ENCODE data around the gene MTCP1.

MTCP1 gene, protein sequence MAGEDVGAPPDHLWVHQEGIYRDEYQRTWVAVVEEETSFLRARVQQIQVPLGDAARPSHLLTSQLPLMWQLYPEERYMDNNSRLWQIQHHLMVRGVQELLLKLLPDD

GRCh38 chrX:155070975-155071693, at the start of gene MTCP1, which contains the start of the genes BRCC3 and CMC4:
TSS of gene MTCP1 (minus strand) at chrX:155071136. CDS start at chrX:155066010, 5,126 bp downstream.
TSS of gene BRCC3 (plus strand) at chrX:155071508. CDS start at chrX:155071528, 20 bp downstream.
TSS of gene CMC4 (minus strand) at chrX:155071136. CDS start at chrX:155064023, 7,113 bp downstream.
- peak; percentile 85 for DNase-seq

GRCh38 chrX:155115174-155115819, 44.4 kb upstream of the MTCP1 start:
- DNase-seq: no peak

DNA sequence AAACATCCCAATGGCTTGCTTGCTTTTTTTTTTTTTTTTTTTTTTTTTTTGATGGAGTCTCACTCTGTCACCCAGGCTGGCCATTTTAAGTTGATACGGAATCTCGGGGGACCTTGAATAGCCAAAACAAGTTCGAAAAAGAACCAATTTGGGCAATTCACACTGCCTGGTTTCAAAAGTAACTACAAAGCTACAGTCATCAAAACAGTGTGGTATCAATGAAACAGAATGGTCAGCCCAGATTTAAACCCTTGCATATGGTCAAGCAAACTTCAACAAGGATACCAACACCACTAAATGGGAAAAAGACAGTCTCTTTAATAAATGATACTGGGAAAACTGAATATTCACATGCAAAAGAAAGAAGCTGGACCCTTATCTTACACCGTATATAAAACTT, 42.2 kb upstream of the MTCP1 start:
- DNase-seq: no peak

DNA sequence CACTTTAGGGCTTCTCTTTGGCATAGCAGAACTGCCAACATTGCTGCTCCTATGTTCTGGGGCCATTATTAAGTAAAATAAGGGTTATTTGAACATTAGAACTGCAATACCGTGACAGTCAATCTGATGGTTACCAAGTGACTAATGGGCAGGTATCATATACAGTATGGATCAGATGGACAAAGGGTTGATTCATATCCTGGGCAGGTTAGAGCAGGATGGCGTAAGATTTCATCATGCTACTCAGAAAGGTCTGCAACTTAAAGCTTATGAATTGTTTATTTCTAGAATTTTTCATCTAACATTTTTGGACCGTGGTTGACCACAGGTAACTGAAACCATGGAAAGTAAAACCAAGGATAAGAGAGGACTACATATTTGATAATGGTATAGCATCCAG, 41.2 kb upstream of the MTCP1 start:
- DNase-seq: no peak

DNA sequence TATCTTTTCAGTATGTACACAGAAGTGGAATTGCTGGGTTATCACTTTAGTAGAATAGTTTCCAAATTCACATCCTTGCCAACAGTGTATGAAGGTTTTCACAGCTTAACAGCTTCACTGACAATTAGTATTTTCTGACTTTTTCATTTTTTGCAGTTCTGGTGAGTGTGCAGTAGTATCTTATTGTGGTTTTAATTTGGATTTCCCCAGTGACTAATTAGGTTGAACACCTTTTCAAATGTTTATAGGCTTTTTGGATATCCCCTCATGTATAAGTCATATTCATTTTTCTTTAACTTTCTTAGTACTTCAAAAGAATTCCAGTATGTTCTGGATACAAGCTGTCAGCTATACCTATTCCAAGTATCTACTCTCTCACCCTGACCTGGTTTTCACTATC, 37.5 kb upstream of the MTCP1 start:
- DNase-seq: no peak

DNA sequence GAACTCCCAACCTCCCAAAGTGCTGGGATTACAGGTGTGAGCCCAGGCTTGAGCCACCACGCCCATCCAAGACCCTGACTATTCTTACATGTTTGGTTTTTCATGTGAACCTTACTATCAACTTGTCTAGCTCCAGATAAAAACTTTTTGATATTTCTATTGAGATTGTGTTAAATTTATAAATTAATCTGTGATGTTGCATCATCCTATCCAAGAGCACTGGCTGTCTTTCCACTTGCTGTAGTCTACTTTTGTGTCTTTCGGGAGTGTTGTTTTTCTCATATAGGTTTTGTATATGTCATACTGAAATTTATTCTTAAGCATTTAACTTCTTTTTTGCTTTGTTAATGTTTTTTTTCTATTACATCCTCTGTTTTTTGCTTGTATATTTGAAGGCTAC, 35.0 kb upstream of the MTCP1 start:
- DNase-seq: no peak

DNA sequence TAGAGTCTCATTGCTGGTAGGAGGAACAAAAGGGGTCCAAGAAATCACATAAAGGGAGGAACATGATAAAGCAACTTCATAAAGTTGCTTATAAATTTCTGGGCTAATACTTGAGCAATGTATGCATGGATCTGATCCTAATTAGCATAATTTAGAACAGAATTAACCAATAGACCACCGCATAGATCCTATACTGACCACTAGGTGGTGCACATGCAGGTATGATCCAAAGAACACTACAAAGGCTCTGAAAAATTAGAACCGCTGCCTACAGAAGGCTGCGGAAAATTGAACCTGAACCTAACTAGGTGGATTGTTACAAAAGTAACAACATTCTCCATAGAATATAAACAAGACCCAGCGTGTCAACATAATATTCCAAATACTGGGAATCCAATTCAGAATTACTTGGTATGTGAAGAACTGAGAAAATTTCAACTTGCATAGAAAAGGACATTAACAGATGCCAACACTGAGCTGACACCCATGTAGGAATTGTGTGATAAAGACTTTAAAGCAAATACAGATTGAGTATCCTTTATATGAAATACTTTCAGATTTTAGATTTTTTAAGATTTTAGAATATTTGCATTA, 23.6 kb upstream of the MTCP1 start:
- peak; percentile 23 for DNase-seq

GRCh38 chrX:155086961-155087735, 16.2 kb upstream of the MTCP1 start:
- no peak for DNase-seq

- DNase-seq: no peak
Observed at GRCh38 chrX:155086202-155086840, 15.4 kb upstream of the MTCP1 start.

- DNase-seq: no peak
Observed at GRCh38 chrX:155071694-155072280, 851 bp upstream of the MTCP1 start.

- no peak for DNase-seq
Observed at GRCh38 chrX:155070663-155070974, 317 bp downstream of the MTCP1 start.

GRCh38 chrX:155070038-155070437, 898 bp downstream of the MTCP1 start:
- no peak for DNase-seq

DNA sequence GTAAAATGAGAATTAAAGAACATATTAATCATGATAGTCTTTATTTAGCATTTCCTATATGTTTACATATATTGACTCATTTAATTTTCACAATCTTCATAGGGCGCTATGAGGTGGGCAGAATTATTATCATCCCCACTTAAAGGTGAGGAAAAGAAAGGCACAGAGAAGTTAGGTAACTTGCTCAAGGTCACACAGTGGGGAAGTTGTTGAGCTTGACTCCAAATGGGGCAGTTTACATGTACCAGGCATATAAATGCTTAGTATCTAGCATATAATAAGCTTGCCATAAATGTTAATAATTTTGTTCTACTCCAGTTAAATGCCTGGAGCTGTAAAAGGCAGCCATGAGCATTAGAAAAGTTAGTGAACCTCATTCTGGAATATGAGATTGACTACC, 1.5 kb downstream of the MTCP1 start:
- DNase-seq: no peak

DNA sequence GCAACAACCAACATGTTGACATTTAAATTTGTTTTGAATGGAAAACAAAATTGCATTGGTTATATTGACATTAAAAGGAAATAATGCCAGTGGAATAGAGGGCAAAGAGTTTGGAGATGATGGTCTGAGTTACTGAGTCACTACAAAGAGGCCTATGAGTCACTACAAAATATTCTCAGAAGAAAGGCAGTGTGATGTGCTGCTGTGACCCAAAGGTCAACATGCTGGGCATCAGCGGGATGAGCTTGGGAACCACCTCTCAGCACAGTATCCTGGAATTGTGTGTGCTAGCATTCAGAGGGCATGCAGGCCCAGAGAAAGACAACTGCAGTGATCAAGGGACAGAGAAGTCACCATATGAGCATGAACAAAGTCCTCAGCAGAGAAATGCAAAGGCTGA, 2.8 kb downstream of the MTCP1 start:
- DNase-seq: no peak

- DNase-seq: no peak
Observed at GRCh38 chrX:155065035-155065734, 5.8 kb downstream of the MTCP1 start.

DNA sequence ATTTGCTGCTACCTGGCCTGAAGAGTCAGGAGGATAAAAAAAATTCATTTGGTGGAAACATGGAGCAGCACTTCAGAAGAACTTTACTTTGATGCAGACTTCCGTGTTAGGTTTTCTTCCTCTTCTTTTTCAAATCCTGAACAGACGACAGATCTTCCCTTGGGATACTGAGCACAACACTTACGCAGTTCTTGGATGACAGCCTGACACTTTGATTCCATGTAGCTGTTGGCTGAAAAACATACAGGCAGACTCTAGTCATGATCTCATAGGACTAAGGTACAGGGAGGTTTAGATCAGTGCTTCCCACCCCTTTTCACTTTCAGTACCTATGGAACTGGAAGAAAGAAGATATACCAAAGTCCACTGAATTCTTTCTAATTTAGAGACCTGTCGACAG, 9.2 kb downstream of the MTCP1 start:
- DNase-seq: no peak

DNA sequence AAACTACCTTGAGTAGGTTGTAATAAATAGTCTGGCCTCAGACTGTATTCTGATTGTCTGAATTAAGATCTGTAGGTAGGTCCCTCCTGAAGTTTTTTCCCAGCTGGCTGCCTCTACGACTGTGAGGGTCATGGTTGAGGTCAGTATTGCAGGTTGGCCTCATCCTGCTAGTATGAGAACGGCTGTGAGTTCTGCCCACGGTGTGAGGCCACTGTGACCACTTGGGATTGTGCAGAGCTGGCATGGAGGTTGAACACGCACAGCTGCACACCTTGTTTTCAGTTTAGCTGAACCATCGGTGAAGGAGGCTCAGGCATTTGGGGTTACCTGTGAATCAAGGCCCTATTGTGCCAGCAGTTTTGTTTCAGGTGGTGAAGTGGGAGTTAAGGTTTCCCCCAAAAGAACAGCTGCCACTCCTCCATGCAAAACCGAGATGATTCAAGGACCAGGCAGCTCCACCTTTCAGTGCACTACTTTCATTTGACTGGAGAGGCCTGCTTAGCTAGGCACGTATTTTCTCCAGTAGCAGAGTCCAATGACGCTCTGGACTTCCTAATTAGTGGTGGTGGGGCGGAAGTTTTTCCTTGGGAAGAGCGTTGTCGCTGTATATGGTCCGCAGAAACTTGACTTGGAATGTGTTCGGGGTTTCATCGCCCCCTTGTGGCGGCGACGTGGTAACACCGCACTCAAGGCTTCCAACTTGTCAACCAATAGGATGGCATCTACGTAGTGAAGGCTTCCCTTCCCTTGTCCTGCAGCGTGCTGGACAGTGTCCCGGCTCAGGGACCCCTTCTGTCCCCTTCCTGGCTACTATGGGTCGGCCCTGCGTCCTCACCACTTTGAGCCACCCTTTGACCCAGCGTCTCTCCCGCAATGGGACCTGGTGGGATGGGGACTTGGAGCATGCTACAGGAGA, 13.8 kb downstream of the MTCP1 start:
- DNase-seq: peak; percentile 19

- no peak for DNase-seq
Observed at GRCh38 chrX:155056471-155056870, 14.5 kb downstream of the MTCP1 start.

DNA sequence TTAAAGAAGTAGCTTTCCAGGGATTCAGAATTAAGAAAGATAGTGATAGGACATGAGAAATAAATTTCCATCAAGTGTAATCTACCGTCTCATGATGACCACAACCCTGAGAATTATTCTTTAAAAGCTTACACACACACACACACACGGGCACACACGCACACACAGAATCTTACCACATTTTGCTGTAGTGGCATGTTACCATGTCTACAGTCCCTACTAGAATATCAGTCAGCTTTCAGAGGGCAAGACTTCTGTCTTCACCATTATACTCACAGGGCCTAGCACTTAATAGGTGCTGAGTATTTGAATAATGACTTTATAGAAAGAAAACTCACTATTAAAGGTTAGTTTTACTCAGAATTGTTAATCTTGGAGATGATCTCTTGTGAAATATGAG, 15.4 kb downstream of the MTCP1 start:
- no peak for DNase-seq

DNA sequence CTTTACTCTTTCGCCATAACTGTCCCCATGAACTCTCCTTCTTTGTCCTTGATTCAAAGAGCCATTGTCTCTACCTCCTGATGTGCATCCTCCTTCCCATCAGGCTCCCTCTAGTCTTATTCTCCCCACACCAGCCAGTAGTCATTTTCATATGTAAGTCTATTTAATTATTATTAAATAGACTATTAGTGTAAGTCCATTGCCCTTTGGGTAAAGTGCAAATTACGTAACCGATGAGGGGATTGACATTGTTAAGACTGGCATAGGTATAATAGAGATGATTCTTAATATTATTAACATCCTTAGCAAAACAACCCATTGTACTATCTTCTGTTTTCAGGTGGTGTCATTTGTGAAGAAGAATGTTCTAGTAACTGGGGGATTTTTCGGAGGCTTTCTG, 16.7 kb downstream of the MTCP1 start:
- no peak for DNase-seq

- DNase-seq: no peak
Observed at GRCh38 chrX:155053656-155054055, 17.3 kb downstream of the MTCP1 start.

All from NCI-H2029 (cell line).